GM18873 (cell line): ENCODE data around the gene ASPDH.
"Not testable (repeated sequence)": the region's sequence is repeated elsewhere in the genome, so short reads cannot be mapped to it uniquely, and the experiment has no call there.

Experiments used
- ATAC-seq: cut with Tn5 transposase; IDR thresholded peaks from one replicate; pipeline ENCODE4 v1.9.1; 2021; ENCODE audit warnings: mild to moderate bottlenecking, moderate library complexity, moderate number of reproducible peaks; ENCODE audit not compliant: unreplicated experiment, low FRiP score

The ASPDH gene

GRCh38 chr19:50480281-50481111, 33.2 kb downstream of the ASPDH start:
- no peak for ATAC-seq

DNA sequence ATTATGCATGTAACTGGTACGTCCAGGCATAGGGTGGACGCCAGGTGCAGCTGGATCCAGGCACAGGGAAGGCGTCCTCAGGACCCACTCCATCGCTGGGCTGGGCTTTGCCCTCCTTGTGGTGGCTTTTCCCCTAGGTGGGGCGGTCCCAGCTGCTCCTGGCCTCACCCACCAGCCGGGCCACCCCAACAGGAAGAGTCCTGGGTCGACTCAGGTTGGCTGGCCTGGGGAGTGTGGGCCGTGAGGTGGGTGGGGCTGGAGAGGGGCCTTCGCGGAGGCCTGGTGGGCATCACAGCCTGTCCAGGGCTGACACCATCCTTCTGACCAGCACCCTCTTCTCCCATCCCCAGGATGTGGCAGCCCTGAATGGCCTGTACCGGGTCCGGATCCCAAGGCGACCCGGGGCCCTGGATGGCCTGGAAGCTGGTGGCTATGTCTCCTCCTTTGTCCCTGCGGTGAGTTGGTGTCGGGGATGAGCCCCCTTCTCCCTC, 33.9 kb downstream of the ASPDH start:
- no peak for ATAC-seq

DNA sequence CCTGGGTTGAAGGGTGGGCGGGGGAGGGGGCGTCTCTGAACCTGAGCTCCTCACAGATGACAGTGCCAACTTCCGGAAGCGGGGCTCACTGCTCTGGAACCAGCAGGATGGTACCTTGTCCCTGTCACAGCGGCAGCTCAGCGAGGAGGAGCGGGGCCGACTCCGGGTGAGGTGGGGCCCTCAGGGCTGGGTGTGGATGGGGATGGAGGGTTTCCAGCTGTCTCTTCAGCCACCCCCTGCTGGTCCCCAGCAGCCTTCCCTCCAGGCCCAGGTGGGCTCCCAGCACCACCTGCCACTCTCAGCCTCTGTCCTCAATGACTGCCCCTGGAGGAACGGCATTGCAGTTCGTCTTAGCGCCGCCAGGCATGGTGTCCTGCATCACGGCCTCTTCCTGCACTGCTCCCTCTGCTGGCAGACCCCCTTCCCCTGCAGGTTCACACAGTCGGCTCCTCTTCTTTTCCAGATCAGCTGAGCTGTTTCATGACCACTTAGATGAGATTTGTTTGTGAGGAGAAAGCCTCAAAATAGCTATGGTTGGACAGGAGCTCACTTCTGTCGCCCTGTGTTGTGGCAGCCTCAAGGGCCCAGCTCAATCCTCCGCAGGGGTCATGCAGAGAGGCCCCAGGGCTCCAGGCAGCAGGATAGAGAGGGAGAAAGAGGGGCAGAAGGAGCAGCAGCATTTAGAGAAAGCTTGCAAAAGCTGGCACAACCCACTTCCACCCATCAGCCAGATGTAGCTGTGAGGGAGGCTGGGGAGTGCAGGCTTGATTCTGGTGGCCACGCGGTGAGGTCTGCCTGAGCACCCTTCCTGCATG, 34.6 kb downstream of the ASPDH start:
- ATAC-seq: no peak

- no peak for ATAC-seq
Measured at GRCh38 chr19:50477751-50478515, 35.8 kb downstream of the ASPDH start.

GRCh38 chr19:50476907-50477238, 36.8 kb downstream of the ASPDH start:
- ATAC-seq: no peak

DNA sequence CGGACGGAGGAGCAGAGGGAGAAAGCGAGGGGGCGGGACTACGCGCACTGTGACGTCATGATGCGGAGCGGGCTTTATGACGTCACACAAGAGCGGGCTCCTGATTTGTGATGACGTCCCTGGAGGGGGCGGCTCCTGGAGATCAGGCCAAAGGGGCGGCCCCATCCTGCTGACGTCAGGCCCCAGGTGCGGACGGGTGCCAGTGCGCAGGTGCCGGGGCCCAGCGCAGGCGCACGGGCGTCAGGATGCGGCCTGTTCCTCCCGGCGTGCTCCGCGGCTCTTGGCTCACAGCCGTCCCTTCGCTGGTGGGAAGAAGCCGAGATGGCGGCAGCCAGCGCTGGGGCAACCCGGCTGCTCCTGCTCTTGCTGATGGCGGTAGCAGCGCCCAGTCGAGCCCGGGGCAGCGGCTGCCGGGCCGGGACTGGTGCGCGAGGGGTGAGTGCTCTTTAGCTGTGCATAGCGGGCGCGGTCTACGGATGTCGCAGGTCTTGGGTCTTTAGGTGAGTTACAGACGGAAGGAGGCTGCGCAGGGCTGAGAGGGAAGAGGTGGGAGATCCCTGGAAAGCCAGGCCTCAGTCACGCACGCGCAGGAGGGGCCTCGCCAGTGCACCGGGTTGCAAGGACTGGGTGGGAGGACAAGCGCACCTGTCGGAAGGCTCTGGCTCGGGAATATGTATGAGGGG, 37.3 kb downstream of the ASPDH start, which contains the start of the genes EMC10 and GARIN5A:
TSS of gene EMC10 (plus strand) at position 284 of the 683 bp plus-strand sequence. CDS start at position 322, 38 bp downstream.
TSS of gene GARIN5A (minus strand) at position 625 of the 683 bp plus-strand sequence. CDS start at position 165, 460 bp downstream.
- peak; percentile 51 for ATAC-seq

DNA sequence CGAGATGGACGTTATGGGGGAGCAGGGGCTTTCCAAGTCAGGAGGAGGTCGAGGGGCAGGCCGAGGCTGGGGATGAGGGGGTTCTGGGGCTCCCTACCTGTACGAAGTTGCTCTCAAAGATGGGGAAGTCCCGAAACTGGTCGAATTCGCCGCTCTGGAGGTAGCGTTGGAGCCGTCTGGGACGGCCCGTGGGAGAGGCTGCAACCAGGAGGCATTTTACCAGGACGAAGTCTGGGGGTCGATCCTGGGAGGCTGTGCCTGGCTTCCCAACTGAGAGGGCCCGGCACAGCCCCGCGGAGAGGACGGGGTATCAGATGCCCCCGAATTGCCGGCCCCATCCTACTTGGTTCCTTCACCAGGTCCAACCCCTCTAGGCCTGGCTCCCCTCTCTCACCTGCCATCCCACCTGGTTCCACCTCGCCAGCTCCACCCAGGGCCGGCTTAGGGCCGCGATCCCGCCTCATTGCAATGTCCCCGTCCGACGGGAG, 37.9 kb downstream of the ASPDH start:
- ATAC-seq: peak; percentile 14

DNA sequence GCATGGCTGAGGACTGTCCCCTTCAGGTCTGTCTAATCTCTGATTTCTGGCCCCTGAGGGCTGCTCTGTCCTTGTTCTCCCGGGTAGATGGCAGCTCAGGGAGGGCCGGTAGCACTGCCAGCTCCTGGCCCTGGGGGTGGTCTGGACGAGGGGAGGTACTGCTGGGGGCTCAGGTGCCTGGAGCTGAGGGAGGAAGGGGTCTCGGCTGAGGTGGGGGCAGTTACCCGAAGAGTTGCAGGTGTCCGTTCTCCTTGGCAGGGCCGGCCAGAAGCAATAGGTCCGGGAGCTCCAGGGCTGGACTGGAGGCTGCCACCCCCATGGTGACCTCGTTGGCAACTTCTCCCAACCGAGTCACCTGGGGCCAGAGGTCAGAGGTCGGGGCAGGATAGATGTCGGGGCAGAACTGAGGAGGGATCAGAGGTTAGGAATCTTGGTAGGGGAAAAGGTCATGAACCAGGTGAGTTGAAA, 38.6 kb downstream of the ASPDH start:
- ATAC-seq: no peak

- ATAC-seq: not testable (repeated sequence)
Measured at GRCh38 chr19:50473336-50473735, 40.4 kb downstream of the ASPDH start.

GRCh38 chr19:50468818-50469217, 44.9 kb downstream of the ASPDH start:
- no peak for ATAC-seq

- ATAC-seq: no peak
Measured at GRCh38 chr19:50467566-50467965, 46.1 kb downstream of the ASPDH start.

- no peak for ATAC-seq
Measured at GRCh38 chr19:50466706-50467039, 47.0 kb downstream of the ASPDH start.

- no peak for ATAC-seq
Measured at GRCh38 chr19:50465986-50466705, 47.6 kb downstream of the ASPDH start.

- ATAC-seq: no peak
Measured at GRCh38 chr19:50465000-50465399, 48.7 kb downstream of the ASPDH start.

DNA sequence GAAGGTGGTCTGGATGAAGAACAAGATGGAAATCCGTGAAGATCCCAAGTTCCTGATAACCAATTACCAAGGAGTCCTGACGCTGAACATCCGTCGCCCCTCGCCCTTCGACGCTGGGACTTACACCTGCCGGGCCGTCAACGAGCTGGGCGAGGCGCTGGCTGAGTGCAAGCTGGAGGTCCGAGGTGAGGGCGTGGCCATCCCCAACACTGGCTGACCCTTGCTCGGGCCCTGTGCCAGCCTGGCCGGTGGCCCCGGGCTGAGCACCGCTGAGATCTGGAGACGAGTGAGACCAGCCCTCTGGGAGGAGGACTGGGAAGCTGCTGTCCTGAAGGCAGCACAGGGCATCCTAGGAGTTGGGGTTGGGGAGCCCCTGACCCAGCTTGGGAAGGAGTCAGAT, 49.4 kb downstream of the ASPDH start:
- ATAC-seq: no peak

GRCh38 chr19:50462970-50463369, 50.7 kb downstream of the ASPDH start:
- no peak for ATAC-seq
